Mesendoderm (in vitro differentiated cells): ENCODE measurements around the gene VIPR2.

Source experiments
- DNase-seq: peaks from one replicate; pipeline ENCODE4 v3.0.0; 2013
- H2AK5ac ChIP-seq: 2 replicates; pipeline ENCODE4 v1.6.1; 2013; ENCODE audit warnings: low read length, inconsistent platforms
- H2BK120ac ChIP-seq: 2 replicates; pipeline ENCODE4 v1.6.1; 2013; ENCODE audit warnings: low read depth, mild to moderate bottlenecking, low read length, moderate library complexity, mixed read lengths
- H2BK15ac ChIP-seq: replicated peaks from 2 replicates; pipeline ENCODE4 v1.6.1; 2013; ENCODE audit warnings: low read depth, mild to moderate bottlenecking, moderate library complexity
- H2BK5ac ChIP-seq: 2 replicates; pipeline ENCODE4 v1.6.1; 2013; ENCODE audit warnings: low read length, inconsistent platforms
- H3K18ac ChIP-seq: 2 replicates; pipeline ENCODE4 v1.6.1; 2013; ENCODE audit warnings: mild to moderate bottlenecking, low read length, mixed read lengths
- H3K23ac ChIP-seq: one replicate; pipeline ENCODE4 v1.6.1; 2013; ENCODE audit warnings: low read length
- H3K27ac ChIP-seq: 2 replicates; pipeline ENCODE4 v1.5.1; 2013; ENCODE audit warnings: low read depth, mild to moderate bottlenecking, inconsistent platforms, low read length, moderate library complexity
- H3K27me3 ChIP-seq: 2 replicates; pipeline ENCODE4 v1.6.1; 2013; ENCODE audit warnings: low read length, control low read depth, mild to moderate bottlenecking, inconsistent platforms; ENCODE audit not compliant: insufficient read depth, poor library complexity
- H3K36me3 ChIP-seq: 2 replicates; pipeline ENCODE4 v1.6.1; 2013; ENCODE audit warnings: low read length, inconsistent platforms; ENCODE audit not compliant: control insufficient read depth, insufficient read depth
- H3K4ac ChIP-seq: one replicate; pipeline ENCODE4 v1.6.1; 2013; ENCODE audit warnings: low read depth, mild to moderate bottlenecking, low read length, moderate library complexity
- H3K4me1 ChIP-seq: 2 replicates; pipeline ENCODE4 v1.6.1; 2013; ENCODE audit warnings: low read depth, low read length, inconsistent platforms; ENCODE audit not compliant: control insufficient read depth
- H3K4me2 ChIP-seq: 2 replicates; pipeline ENCODE4 v1.6.1; 2013; ENCODE audit warnings: low read length
- H3K4me3 ChIP-seq: 2 replicates; pipeline ENCODE4 v1.5.1; 2013; ENCODE audit warnings: mild to moderate bottlenecking, low read length
- H3K56ac ChIP-seq: one replicate; pipeline ENCODE4 v1.6.1; 2013; ENCODE audit warnings: low read length
- H3K79me1 ChIP-seq: 2 replicates; pipeline ENCODE4 v1.6.1; 2013; ENCODE audit warnings: low read length, inconsistent platforms
- H3K79me2 ChIP-seq: 2 replicates; pipeline ENCODE4 v1.6.1; 2013; ENCODE audit warnings: mild to moderate bottlenecking, low read length; ENCODE audit not compliant: control insufficient read depth, insufficient read depth
- H3K9ac ChIP-seq: 2 replicates; pipeline ENCODE4 v1.6.1; 2013; ENCODE audit warnings: low read length, inconsistent platforms
- H4K5ac ChIP-seq: one replicate; pipeline ENCODE4 v1.6.1; 2013; ENCODE audit warnings: low read length
- H4K8ac ChIP-seq: one replicate; pipeline ENCODE4 v1.6.1; 2013; ENCODE audit warnings: low read depth, mild to moderate bottlenecking, control low read depth, low read length, moderate library complexity
- WGBS: extraction: QIAGEN DNeasy Blood & Tissue Kit; methylation state at CpG from one replicate; pipeline ENCODE4 v1.1.7; 2013; ENCODE audit warnings: low lambda C conversion rate, missing lambda C conversion rate; ENCODE audit not compliant: insufficient coverage; ENCODE audit errors: extremely low coverage; 5-methylcytosine and 5-hydroxymethylcytosine counted together

Gene VIPR2

GRCh38 chr7:158994687-158995086 is 150.0 kb downstream of the VIPR2 start:
- Histone ChIP-seq H3K4me3 (no peak overlapping the region), H3K18ac (no peak overlapping the region), H2BK120ac (no peak overlapping the region), H4K5ac (no peak overlapping the region), H3K27me3 (peaks cover 20% of the 10 kb centered on the region), H3K36me3 (no peaks in the 10 kb centered on the region), H3K23ac (no peak overlapping the region), H3K79me1 (no peaks in the 10 kb centered on the region), H3K9ac (no peak overlapping the region), H4K8ac (no peak overlapping the region), H2BK15ac (no peak overlapping the region), H2AK5ac (no peak overlapping the region), H2BK5ac (no peak overlapping the region), H3K27ac (no peak overlapping the region), H3K4me1 (no peaks in the 10 kb centered on the region), H3K4me2 (no peak overlapping the region), H3K79me2 (no peaks in the 10 kb centered on the region), H3K56ac (no peak overlapping the region), H3K4ac (no peak overlapping the region)
- no peak for DNase-seq
- WGBS, result no CpG with 5 or more reads among the region's 6 CpGs

GRCh38 chr7:158993591-158993990 is 151.1 kb downstream of the VIPR2 start:
- Histone ChIP-seq H3K23ac (no peak overlapping the region), H3K56ac (no peak overlapping the region), H2BK5ac (no peak overlapping the region), H3K79me1 (no peaks in the 10 kb centered on the region), H3K18ac (no peak overlapping the region), H3K36me3 (no peaks in the 10 kb centered on the region), H3K4ac (no peak overlapping the region), H2AK5ac (no peak overlapping the region), H3K27me3 (peaks cover 20% of the 10 kb centered on the region), H3K9ac (no peak overlapping the region), H3K4me2 (no peak overlapping the region), H3K27ac (no peak overlapping the region), H4K8ac (no peak overlapping the region), H4K5ac (no peak overlapping the region), H2BK120ac (no peak overlapping the region), H3K4me3 (no peak overlapping the region), H3K79me2 (no peaks in the 10 kb centered on the region), H3K4me1 (no peaks in the 10 kb centered on the region), H2BK15ac (no peak overlapping the region)
- DNase-seq, result no peak
- no CpG with 5 or more reads among the region's 12 CpGs for WGBS

- H3K27me3 ChIP-seq, result peaks cover 20% of the 10 kb centered on the region
- no peak for DNase-seq
- WGBS, result no CpG with 5 or more reads among the region's 28 CpGs
These were observed 151.9 kb downstream of the VIPR2 start for GRCh38 chr7:158992759-158993158.

GRCh38 chr7:158991824-158992621 is 152.6 kb downstream of the VIPR2 start:
- no peak overlapping the region for H2BK15ac ChIP-seq
- H3K79me2 ChIP-seq, result no peaks in the 10 kb centered on the region
- H3K4me3 ChIP-seq, result no peak overlapping the region
- no peak overlapping the region for H3K4ac ChIP-seq
- H3K4me2 ChIP-seq, result no peak overlapping the region
- no peak overlapping the region for H3K56ac ChIP-seq
- H4K8ac ChIP-seq, result no peak overlapping the region
- no CpG with 5 or more reads among the region's 21 CpGs for WGBS
- H4K5ac ChIP-seq, result no peak overlapping the region
- no peak overlapping the region for H3K23ac ChIP-seq
- no peak overlapping the region for H3K9ac ChIP-seq
- peaks cover 15% of the 10 kb centered on the region for H3K27me3 ChIP-seq
- H3K36me3 ChIP-seq, result no peaks in the 10 kb centered on the region
- H3K4me1 ChIP-seq, result no peaks in the 10 kb centered on the region
- no peak overlapping the region for H2BK5ac ChIP-seq
- no peak overlapping the region for H2BK120ac ChIP-seq
- no peak overlapping the region for H3K27ac ChIP-seq
- DNase-seq, result no peak
- H3K18ac ChIP-seq, result no peak overlapping the region
- no peak overlapping the region for H2AK5ac ChIP-seq
- no peaks in the 10 kb centered on the region for H3K79me1 ChIP-seq

More at GRCh38 chr7:158992759-158993158, 151.9 kb downstream of the VIPR2 start:
- Histone ChIP-seq H4K8ac (no peak overlapping the region), H3K56ac (no peak overlapping the region), H3K18ac (no peak overlapping the region), H3K79me1 (no peaks in the 10 kb centered on the region), H3K79me2 (no peaks in the 10 kb centered on the region), H2AK5ac (no peak overlapping the region), H3K4me1 (no peaks in the 10 kb centered on the region), H4K5ac (no peak overlapping the region), H3K27ac (no peak overlapping the region), H2BK120ac (no peak overlapping the region), H3K4me2 (no peak overlapping the region), H2BK15ac (no peak overlapping the region), H3K4ac (no peak overlapping the region), H3K9ac (no peak overlapping the region), H3K23ac (no peak overlapping the region), H3K4me3 (no peak overlapping the region), H2BK5ac (no peak overlapping the region), H3K36me3 (no peaks in the 10 kb centered on the region)

- Histone ChIP-seq H3K27me3 (peaks cover 13% of the 10 kb centered on the region), H3K4me2 (no peak overlapping the region), H3K9ac (no peak overlapping the region), H4K8ac (no peak overlapping the region), H2BK120ac (no peak overlapping the region), H3K18ac (no peak overlapping the region), H3K27ac (no peak overlapping the region), H3K79me2 (no peaks in the 10 kb centered on the region), H3K56ac (no peak overlapping the region), H3K36me3 (no peaks in the 10 kb centered on the region), H3K4me3 (no peak overlapping the region), H3K79me1 (no peaks in the 10 kb centered on the region), H3K4ac (no peak overlapping the region), H2BK15ac (no peak overlapping the region), H3K23ac (no peak overlapping the region), H2BK5ac (no peak overlapping the region), H2AK5ac (no peak overlapping the region), H4K5ac (no peak overlapping the region), H3K4me1 (no peaks in the 10 kb centered on the region)
- no peak for DNase-seq
- no CpG with 5 or more reads among the region's 2 CpGs for WGBS
These were observed 155.7 kb downstream of the VIPR2 start for GRCh38 chr7:158988996-158989395.
